HG03159 (cell line): Measurements from ENCODE around the gene DHPS.
A peak's percentile ranks its signal among the peaks of the same experiment; 100 is the strongest.
"Not testable (repeated sequence)": the region's sequence is repeated elsewhere in the genome, so short reads cannot be mapped to it uniquely, and the experiment has no call there.

Source experiments
- ATAC-seq: cut with Tn5 transposase; IDR thresholded peaks from one replicate; pipeline ENCODE4 v1.9.1; 2021; ENCODE audit warnings: mild to moderate bottlenecking, moderate library complexity; ENCODE audit not compliant: unreplicated experiment

Gene DHPS

GRCh38 chr19:12705654-12706331, 24.1 kb upstream of the DHPS start:
- ATAC-seq = no peak

- no peak for ATAC-seq
These were observed 23.5 kb upstream of the DHPS start for GRCh38 chr19:12705169-12705568.

GRCh38 chr19:12703046-12703445, 21.4 kb upstream of the DHPS start:
- no peak for ATAC-seq

GRCh38 chr19:12701596-12702282, 20.1 kb upstream of the DHPS start:
- ATAC-seq = no peak

- no peak for ATAC-seq
These were observed 16.5 kb upstream of the DHPS start for GRCh38 chr19:12698138-12698537.

- ATAC-seq = not testable (repeated sequence)
These were observed 15.7 kb upstream of the DHPS start for GRCh38 chr19:12697425-12697824.

- peak; percentile 79 for ATAC-seq
These were observed 15.0 kb upstream of the DHPS start, which contains the start of gene FBXW9 for GRCh38 chr19:12696366-12697335. FBXW9 (minus strand) TSS chr19:12696631; CDS start chr19:12696581, 50 bp downstream.

GRCh38 chr19:12695997-12696365, 14.3 kb upstream of the DHPS start:
- ATAC-seq = peak; percentile 28

- no peak for ATAC-seq
These were observed 13.8 kb upstream of the DHPS start for GRCh38 chr19:12695514-12695913.

- no peak for ATAC-seq
These were observed 13.4 kb upstream of the DHPS start for GRCh38 chr19:12695096-12695495.

GRCh38 chr19:12694641-12695040, 13.0 kb upstream of the DHPS start:
- no peak for ATAC-seq

GRCh38 chr19:12692960-12693359, 11.3 kb upstream of the DHPS start:
- ATAC-seq = no peak

- no peak for ATAC-seq
These were observed 8.0 kb upstream of the DHPS start for GRCh38 chr19:12689581-12690216.

- no peak for ATAC-seq
These were observed 7.3 kb upstream of the DHPS start for GRCh38 chr19:12689012-12689411.

GRCh38 chr19:12687496-12688196, 6.0 kb upstream of the DHPS start, which contains the start of gene GNG14:
GNG14 (plus strand) TSS chr19:12687998; CDS start chr19:12688049, 51 bp downstream.
- ATAC-seq = no peak

- ATAC-seq = no peak
These were observed 4.2 kb upstream of the DHPS start for GRCh38 chr19:12685831-12686230.

- ATAC-seq = no peak
These were observed 1.6 kb downstream of the DHPS start for GRCh38 chr19:12680034-12680433.

GRCh38 chr19:12678039-12678438, 3.6 kb downstream of the DHPS start:
- ATAC-seq = not testable (repeated sequence)

GRCh38 chr19:12676928-12677327, 4.8 kb downstream of the DHPS start:
- no peak for ATAC-seq

GRCh38 chr19:12676384-12676792, 5.3 kb downstream of the DHPS start:
- no peak for ATAC-seq
